Islet precursor cell (in vitro differentiated cells): Measurements from ENCODE around the gene POLR3B.
"Not testable (repeated sequence)": the region's sequence is repeated elsewhere in the genome, so short reads cannot be mapped to it uniquely, and the experiment has no call there.

Experiments
- DNase-seq: peaks from one replicate; pipeline ENCODE4 v3.0.0-alpha.2; 2018

POLR3B gene

GRCh38 chr12:106357549-106358395 is at the start of gene POLR3B:
POLR3B (plus strand) TSS chr12:106357748; CDS start chr12:106357880, 132 bp downstream.
- DNase-seq = peak; percentile 98

- peak; percentile 20 for DNase-seq
These were observed 49.4 kb upstream of the POLR3B start for GRCh38 chr12:106308121-106308520.

DNA sequence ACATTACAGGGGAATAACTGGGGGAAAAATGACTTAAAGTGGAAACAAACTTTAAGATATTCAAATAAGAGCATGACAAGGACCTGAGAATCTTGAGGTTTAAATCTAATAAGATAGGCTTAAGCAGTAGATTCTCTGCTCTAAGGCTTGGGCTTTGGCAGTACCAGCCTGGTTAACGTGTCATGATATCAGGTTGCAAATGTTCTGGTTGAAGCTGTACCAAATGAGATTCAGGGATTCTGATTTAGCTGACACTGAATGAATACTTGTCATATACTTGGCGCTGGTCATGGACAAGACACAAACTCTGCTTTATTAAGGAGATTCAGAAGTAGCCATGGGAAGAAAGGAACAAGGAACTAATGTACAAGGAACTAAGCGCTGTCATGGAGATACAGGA is 48.9 kb upstream of the POLR3B start:
- DNase-seq = peak; percentile 55

GRCh38 chr12:106309671-106310505 is 47.7 kb upstream of the POLR3B start:
- peak; percentile 81 for DNase-seq

DNA sequence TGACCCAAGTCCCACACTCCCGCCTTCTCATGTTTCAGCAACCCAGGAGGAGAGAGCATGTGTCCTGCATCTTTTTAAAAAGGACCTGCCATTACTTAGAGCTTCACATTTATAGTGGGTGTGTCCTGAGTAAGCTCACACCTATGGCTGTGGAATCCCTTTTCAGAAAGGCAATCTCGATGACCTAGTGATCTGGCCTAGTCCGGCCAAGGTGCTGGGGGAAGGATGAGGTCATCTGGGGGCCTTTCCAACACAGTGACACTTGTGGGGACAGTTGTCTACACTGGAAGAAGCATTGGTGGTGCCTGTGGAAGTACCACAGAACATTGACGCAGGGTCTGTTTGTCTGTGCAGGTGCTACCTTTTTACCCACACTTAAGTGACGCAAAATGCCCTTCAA is 46.9 kb upstream of the POLR3B start:
- DNase-seq = peak; percentile 56

DNA sequence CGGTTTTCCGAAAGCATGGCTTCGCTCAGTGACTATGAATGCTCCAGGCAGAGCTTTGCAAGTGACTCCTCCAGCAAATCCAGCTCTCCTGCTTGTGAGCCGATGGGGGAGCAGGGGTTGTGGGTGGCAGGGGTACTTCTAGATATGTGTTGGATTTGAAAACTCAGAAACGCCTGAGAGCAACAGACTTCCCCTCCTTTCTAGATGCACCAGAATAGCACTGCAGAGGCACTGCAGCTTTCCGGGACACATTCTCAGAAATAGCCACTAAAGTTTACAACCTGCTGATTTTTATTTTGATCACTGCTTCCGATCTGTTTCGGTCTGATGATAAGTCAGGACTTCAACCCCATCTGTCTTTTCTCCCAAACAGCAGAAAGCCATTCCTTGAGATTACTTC is 46.4 kb upstream of the POLR3B start:
- no peak for DNase-seq

DNA sequence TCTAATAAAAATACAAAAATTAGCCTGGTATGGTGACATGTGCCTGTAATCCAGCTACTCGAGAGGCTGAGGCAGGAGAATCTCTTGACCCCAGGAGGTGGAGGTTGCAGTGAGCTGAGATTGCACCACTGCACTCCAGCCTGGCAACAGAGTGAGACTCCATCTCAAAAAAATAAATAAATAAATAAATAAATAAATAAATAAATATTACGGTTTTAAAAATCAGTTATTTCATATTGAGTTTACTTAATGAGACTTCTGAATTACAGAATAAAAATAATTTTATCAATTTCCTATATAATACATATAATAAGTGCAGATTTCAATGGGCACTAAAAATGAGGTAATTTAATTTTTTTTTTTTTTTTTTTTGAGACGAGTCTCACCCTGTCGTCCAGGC is 44.1 kb upstream of the POLR3B start:
- DNase-seq = not testable (repeated sequence)

DNA sequence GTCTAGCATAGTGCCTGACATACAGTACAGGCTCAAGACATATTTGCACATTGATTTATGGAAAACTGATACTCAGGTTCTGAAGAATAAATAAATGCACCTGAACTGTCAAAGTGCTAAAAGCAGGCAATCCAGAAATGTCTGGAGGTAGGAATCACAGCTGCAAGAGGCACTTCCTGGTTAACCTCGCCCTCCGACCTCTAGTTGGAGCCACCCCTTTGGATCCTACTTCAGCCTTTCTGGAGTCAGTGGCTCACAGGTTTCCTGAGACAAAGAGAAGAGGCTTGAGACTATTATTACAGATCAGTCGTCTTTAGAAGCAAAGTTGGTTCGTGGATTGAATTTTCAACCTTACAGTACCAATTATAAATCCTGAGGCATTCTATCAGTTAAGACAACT is 42.0 kb upstream of the POLR3B start:
- no peak for DNase-seq

- peak; percentile 17 for DNase-seq
These were observed 40.0 kb upstream of the POLR3B start for GRCh38 chr12:106317406-106318082.

- DNase-seq = peak; percentile 48
These were observed 36.3 kb upstream of the POLR3B start for GRCh38 chr12:106321139-106321850.

DNA sequence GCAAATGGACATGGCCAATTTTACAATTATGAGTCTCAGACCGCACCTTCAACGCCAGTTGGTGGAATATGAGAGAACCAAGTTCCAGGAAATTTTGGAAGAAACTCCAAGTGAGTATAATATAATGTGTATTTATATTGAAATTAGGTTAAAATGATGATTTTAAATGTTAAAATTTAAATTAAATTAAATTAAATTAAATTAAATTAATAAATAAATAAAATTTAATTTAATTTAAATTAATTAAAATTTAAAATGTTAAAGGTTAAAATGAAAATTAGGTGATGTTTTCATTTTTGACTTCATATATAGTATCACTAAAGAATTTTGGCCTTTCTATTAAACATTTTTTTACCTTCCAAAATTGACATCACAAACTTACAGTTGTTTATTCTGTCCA is 34.0 kb upstream of the POLR3B start:
- DNase-seq = no peak

GRCh38 chr12:106327309-106327869 is 30.2 kb upstream of the POLR3B start:
- DNase-seq = peak; percentile 18

DNA sequence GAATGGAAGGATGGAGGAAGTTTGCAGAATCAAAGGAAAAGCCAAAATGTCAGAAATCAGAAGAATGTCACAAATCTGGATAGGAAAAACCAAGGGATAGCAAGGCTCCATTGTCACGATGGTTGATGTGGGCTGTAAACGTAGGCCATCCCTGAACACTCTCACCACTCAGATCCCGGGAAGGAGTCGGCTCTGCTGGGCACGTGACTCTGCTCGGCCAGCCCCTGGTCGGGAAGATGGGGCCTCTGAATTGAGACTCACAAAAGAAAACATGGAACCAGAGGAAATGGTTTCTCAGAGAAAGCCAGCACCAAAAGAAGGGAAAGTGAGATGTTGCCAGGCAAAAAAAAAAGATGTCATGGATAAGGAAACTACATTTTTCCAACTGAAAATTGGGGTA is 28.8 kb upstream of the POLR3B start:
- peak; percentile 45 for DNase-seq

GRCh38 chr12:106329231-106329982 is 28.1 kb upstream of the POLR3B start:
- peak; percentile 41 for DNase-seq

GRCh38 chr12:106331599-106331998 is 25.9 kb upstream of the POLR3B start:
- peak; percentile 31 for DNase-seq

DNA sequence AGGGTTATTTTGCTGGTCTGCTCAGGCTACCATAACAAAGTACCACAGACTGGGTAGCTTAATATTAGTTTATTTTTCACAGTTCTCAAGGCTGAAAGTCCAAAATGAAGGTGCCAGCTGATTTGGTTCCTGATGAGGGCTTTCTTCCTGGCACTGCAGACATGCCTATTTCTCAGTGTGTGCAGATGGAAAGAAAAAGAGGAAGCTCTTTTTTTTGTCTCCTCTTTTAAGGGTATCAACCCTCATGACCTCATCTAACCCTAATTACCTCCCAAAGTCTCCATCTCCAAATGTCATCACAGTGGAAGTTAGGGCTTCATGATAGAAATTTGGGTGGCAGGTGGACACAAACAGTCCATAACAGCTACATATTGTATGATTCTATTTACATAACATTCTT is 25.0 kb upstream of the POLR3B start:
- DNase-seq = peak; percentile 7

GRCh38 chr12:106333010-106333409 is 24.5 kb upstream of the POLR3B start:
- no peak for DNase-seq

- no peak for DNase-seq
These were observed 23.8 kb upstream of the POLR3B start for GRCh38 chr12:106333756-106334155.

DNA sequence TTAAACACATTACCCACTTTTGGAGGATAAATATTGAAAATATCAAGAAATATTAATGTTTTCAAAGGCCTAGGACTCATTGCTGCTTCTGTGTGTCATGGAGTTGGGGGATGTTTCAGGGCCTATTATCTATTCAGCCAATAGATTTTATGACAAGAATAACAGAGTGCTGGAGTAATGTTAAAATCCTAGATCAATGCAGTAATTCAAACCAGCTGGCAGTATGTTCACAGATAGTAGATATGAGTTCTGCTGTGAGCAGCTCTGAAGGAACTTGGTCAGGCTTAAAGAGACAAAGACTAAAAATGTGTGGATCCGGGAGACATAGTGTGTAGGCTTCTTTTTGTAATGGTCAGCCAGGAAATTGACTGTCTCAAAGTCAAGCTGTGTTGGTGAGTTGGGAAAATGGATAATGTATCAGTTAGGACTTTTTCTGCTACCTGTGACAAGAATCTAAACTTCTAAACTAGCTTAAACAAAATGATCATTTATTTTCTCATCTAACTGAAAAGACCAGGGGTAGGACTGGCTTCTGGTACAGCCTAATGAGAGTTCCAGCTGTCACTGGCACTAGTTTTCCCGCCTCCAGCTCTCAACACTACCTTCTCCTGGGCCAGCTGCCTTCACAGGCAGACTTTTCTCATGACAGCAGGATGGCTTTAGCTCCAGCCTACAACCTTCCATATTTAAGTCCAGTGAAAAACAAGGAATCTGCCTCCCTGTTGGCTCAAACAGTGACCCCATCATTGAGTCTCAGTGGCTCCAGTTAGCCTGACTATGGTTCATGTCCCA is 16.3 kb upstream of the POLR3B start:
- DNase-seq = peak; percentile 19

DNA sequence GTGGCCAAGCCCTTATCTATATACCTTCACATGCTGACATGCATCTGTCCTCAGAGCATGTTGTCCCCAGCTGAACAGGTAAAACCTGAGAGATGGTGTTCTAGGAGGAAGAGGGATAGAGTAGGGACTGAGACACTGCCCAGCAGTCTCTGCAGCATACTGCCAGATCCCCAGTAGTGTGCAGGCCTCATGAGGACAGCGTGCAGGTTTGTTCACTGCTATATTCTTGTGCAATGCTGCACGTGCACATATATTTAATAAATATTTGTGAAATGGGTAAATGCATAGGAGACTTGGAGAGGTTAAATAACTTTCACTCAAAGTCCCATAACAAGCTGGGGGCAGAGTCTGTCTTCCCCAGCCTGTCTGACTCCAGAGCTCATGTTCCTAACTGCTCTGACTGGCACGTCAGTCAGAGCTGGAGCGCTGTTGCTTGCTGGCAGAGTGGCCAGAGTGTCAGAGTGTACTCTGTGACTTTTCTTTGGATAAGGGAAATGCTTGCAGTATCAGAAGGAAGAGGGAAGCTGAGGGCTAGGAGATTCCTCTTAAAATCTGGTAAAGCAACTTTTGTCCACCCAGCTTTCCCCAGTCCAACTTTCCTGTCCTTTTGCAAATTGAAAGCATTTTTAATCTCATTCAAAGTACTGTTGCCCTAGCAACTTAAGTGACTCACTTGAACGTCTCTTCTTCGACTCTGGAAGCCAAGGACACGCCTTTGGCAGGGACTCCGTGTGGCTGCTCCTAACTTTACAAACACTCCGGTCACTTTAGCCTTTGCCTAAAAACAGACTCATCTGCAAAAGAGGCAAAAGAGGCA is 14.9 kb upstream of the POLR3B start:
- peak; percentile 57 for DNase-seq
